Measurements from ENCODE around the gene UBQLNL.

Gene UBQLNL

GRCh38 chr11:5514841-5515240 is 1.7 kb downstream of the UBQLNL start:
- no peak overlapping the region for H3K4me3 ChIP-seq (replicated peaks; ENCODE audit: insufficient read depth, low read length)
- TF ChIP-seq REST (IDR thresholded peaks at IDR 0.05; ENCODE audit: insufficient replicate concordance, low read depth) (no peak), CTCF (IDR thresholded peaks at IDR 0.05; ENCODE audit: insufficient read depth, low read length) (no peak), GABPA (IDR thresholded peaks at IDR 0.05; ENCODE audit: low read depth) (no peak), POLR2AphosphoS5 (IDR thresholded peaks at IDR 0.05; ENCODE audit: low read depth) (no peak)
- no peak for DNase-seq (ENCODE audit: low read depth in 1 of 2, low spot score in 1 of 2)
- no peak overlapping the region for H3K27ac ChIP-seq (replicated peaks)
- H3K27me3 ChIP-seq (ENCODE audit: insufficient read depth, poor library complexity, severe bottlenecking): peaks cover 7% of the 10 kb centered on the region

GRCh38 chr11:5509803-5510202 is 6.7 kb downstream of the UBQLNL start, which contains the start of gene UBQLN3:
Gene UBQLN3 (minus strand): TSS chr11:5509957. CDS start chr11:5509558, 399 bp downstream.
- H3K27me3 ChIP-seq (ENCODE audit: insufficient read depth, poor library complexity, severe bottlenecking): peaks cover 9% of the 10 kb centered on the region
- no peak for TF ChIP-seq CTCF (IDR thresholded peaks at IDR 0.05; ENCODE audit: insufficient read depth, low read length)
- TF ChIP-seq REST (IDR thresholded peaks at IDR 0.05; ENCODE audit: insufficient replicate concordance, low read depth): no peak
- TF ChIP-seq POLR2AphosphoS5 (IDR thresholded peaks at IDR 0.05; ENCODE audit: low read depth): no peak
- no peak for TF ChIP-seq SPI1 (IDR thresholded peaks at IDR 0.05; ENCODE audit: borderline replicate concordance, low read depth)
- no peak for TF ChIP-seq GABPA (IDR thresholded peaks at IDR 0.05; ENCODE audit: low read depth)
- H3K27ac ChIP-seq (replicated peaks): no peak within 1 kb of the TSS
- DNase-seq (ENCODE audit: low read depth in 1 of 2, low spot score in 1 of 2): no peak
- H3K4me3 ChIP-seq (replicated peaks; ENCODE audit: insufficient read depth, low read length): no peak within 1 kb of the TSS

GRCh38 chr11:5508605-5509004 is 7.9 kb downstream of the UBQLNL start:
- DNase-seq (ENCODE audit: low read depth in 1 of 2, low spot score in 1 of 2): no peak
- no peak overlapping the region for H3K4me3 ChIP-seq (replicated peaks; ENCODE audit: insufficient read depth, low read length)

More at GRCh38 chr11:5508605-5509004, 7.9 kb downstream of the UBQLNL start:
- H3K27ac ChIP-seq (replicated peaks): no peak overlapping the region
- H3K27me3 ChIP-seq (ENCODE audit: insufficient read depth, poor library complexity, severe bottlenecking): peaks cover 9% of the 10 kb centered on the region
- TF ChIP-seq SPI1 (IDR thresholded peaks at IDR 0.05; ENCODE audit: borderline replicate concordance, low read depth): no peak
- no peak for TF ChIP-seq REST (IDR thresholded peaks at IDR 0.05; ENCODE audit: insufficient replicate concordance, low read depth)
- no peak for TF ChIP-seq POLR2AphosphoS5 (IDR thresholded peaks at IDR 0.05; ENCODE audit: low read depth)
- no peak for TF ChIP-seq GABPA (IDR thresholded peaks at IDR 0.05; ENCODE audit: low read depth)
- TF ChIP-seq CTCF (IDR thresholded peaks at IDR 0.05; ENCODE audit: insufficient read depth, low read length): no peak

Data from HL-60 (cell line).